IMR-90 (cell line): ENCODE data around the gene CFAP43.

ENCODE experiments used
- BHLHE40 ChIP-seq: fragments of 150-350 bp; IDR thresholded peaks from 2 replicates; pipeline ENCODE4 v1.6.1; 2016; ENCODE audit warnings: mild to moderate bottlenecking, low read depth, low read length
- CEBPB ChIP-seq: IDR thresholded peaks from 2 replicates; pipeline ENCODE4 v1.6.1; 2012; ENCODE audit warnings: low read depth, low read length, improper control_type of control experiment
- CHD1 ChIP-seq: IDR thresholded peaks from 2 replicates; pipeline ENCODE4 v1.6.1; 2012; ENCODE audit warnings: low read depth, low read length, improper control_type of control experiment
- CTCF ChIP-seq: conservative IDR thresholded peaks from 2 replicates; pipeline ENCODE4 v1.5.1; 2012; ENCODE audit warnings: mild to moderate bottlenecking, low read depth, low read length, improper control_type of control experiment
- ELK1 ChIP-seq: fragments of 150-350 bp; IDR thresholded peaks from 2 replicates; pipeline ENCODE4 v1.6.1; 2016; ENCODE audit warnings: low read depth, mild to moderate bottlenecking, low read length, moderate library complexity, borderline replicate concordance
- FOS ChIP-seq: fragments of 150-350 bp; IDR thresholded peaks from 2 replicates; pipeline ENCODE4 v1.6.1; 2016; ENCODE audit warnings: low read depth, low read length
- MXI1 ChIP-seq: IDR thresholded peaks from 2 replicates; pipeline ENCODE4 v1.6.1; 2012; ENCODE audit warnings: low read depth, mild to moderate bottlenecking, low read length, moderate library complexity, borderline replicate concordance
- POLR2A ChIP-seq: IDR thresholded peaks from 2 replicates; pipeline ENCODE4 v1.6.1; 2012; ENCODE audit warnings: mild to moderate bottlenecking, low read depth, low read length
- RAD21 ChIP-seq: IDR thresholded peaks from 2 replicates; pipeline ENCODE4 v1.6.1; 2012; ENCODE audit warnings: low read length, improper control_type of control experiment
- RCOR1 ChIP-seq: IDR thresholded peaks from 2 replicates; pipeline ENCODE4 v1.6.1; 2012; ENCODE audit warnings: mild to moderate bottlenecking, low read length, improper control_type of control experiment; ENCODE audit not compliant: insufficient replicate concordance
- RFX5 ChIP-seq: IDR thresholded peaks from 2 replicates; pipeline ENCODE4 v1.8.0; 2012; ENCODE audit warnings: low read depth, mild to moderate bottlenecking, low read length, moderate library complexity
- USF2 ChIP-seq: fragments of 150-350 bp; IDR thresholded peaks from 2 replicates; pipeline ENCODE4 v1.6.1; 2017; ENCODE audit warnings: mild to moderate bottlenecking, antibody characterized with exemption, low read length, low read depth

GRCh38 chr10:104268713-104269645 is 36.8 kb upstream of the CFAP43 start, which contains the start of gene GSTO2:
- TF ChIP-seq CTCF (no peak), CHD1 (no peak), BHLHE40 (peak; percentile 76), MXI1 (no peak), POLR2A (no peak), RFX5 (no peak), ELK1 (no peak), RAD21 (no peak), RCOR1 (no peak), FOS (no peak), USF2 (peak; percentile 77), CEBPB (no peak)
